Measurements from ENCODE around the gene PTH2. TPM values are rescaled to one million over a fixed set of nuclear protein-coding genes. Genes with fewer than 3 reads are reported as not detected.
A peak's percentile ranks its signal among the peaks of the same experiment; 100 is the strongest.
"Not testable (repeated sequence)": the region's sequence is repeated elsewhere in the genome, so short reads cannot be mapped to it uniquely, and the experiment has no call there.

PTH2 gene
- total RNA-seq, 1 experiment from 2014 or later = not detected

DNA sequence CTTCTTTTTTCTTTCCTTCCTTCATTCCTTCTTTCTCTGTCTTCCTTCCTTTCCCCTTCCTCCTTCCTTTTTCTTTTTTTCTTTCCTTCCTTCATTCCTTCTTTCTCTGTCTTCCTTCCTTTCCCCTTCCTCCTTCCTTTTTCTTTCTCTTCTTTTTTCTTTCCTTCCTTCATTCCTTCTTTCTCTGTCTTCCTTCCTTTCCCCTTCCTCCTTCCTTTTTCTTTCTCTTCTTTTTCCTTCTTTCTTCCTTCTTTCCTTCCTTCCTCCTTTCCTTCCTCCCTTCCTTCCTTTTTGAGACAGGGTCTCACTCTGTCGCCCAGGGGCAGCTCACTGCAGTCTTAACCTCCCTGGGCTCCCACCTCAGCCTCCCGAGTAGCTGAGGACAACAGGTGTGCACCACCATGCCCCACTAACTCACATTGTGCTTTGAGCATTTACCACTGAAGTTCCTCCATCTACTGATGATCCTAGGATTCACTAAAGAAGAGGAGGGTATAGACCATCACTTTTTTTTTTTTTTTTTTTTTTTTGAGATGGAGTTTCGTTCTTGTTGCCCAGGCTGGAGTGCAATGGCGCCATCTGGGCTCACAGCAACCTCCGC is 21.0 kb upstream of the PTH2 start:
- intact Hi-C loops (cut with micrococcal nuclease; ENCODE audit: unreplicated experiment) = loop anchor here (10.0 kb wide), 1 partner anchor 179 kb away; no protein-coding TSS in a partner anchor
- Histone ChIP-seq H3F3A (ENCODE audit: insufficient read depth, low read depth) (peaks cover 64% of the 10 kb centered on the region), H3K27me3 (ENCODE audit: insufficient read depth, low read depth) (peaks cover 18% of the 10 kb centered on the region), H3K79me2 (ENCODE audit: low read depth) (peaks cover 10% of the 10 kb centered on the region), H3K4me3 (peak overlapping the region; percentile 83; the same call in 1 of the 2 replicates), H3K4me2 (peak overlapping the region; percentile 89)
- BruUV-seq (replicated peaks); DNase-seq; H3K4me1 ChIP-seq (replicated peaks; ENCODE audit: insufficient read depth); H2AFZ ChIP-seq; H3K36me3 ChIP-seq (ENCODE audit: low read depth); H3K27ac ChIP-seq; H3K9me2 ChIP-seq (ENCODE audit: insufficient read depth); H4K20me1 ChIP-seq (ENCODE audit: insufficient read depth); H3K9me3 ChIP-seq (ENCODE audit: insufficient read depth, low read depth): not testable (repeated sequence)
- ChIA-PET CTCF (interaction anchor here (0.7 kb wide), 2 partner anchors 44 to 1754 kb away, joined by 5 to 11 read pairs; no protein-coding TSS in a partner anchor), POLR2A (ENCODE audit: unreplicated experiment) (interaction anchor here (0.6 kb wide), 1 partner anchor 232 kb away, joined by 3 read pairs; no protein-coding TSS in a partner anchor)
- TF ChIP-seq, protein P1, sequence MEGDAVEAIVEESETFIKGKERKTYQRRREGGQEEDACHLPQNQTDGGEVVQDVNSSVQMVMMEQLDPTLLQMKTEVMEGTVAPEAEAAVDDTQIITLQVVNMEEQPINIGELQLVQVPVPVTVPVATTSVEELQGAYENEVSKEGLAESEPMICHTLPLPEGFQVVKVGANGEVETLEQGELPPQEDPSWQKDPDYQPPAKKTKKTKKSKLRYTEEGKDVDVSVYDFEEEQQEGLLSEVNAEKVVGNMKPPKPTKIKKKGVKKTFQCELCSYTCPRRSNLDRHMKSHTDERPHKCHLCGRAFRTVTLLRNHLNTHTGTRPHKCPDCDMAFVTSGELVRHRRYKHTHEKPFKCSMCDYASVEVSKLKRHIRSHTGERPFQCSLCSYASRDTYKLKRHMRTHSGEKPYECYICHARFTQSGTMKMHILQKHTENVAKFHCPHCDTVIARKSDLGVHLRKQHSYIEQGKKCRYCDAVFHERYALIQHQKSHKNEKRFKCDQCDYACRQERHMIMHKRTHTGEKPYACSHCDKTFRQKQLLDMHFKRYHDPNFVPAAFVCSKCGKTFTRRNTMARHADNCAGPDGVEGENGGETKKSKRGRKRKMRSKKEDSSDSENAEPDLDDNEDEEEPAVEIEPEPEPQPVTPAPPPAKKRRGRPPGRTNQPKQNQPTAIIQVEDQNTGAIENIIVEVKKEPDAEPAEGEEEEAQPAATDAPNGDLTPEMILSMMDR (conservative IDR thresholded peaks at IDR 0.05) = peak; percentile 25; the same call in 1 of the 2 replicates

DNA sequence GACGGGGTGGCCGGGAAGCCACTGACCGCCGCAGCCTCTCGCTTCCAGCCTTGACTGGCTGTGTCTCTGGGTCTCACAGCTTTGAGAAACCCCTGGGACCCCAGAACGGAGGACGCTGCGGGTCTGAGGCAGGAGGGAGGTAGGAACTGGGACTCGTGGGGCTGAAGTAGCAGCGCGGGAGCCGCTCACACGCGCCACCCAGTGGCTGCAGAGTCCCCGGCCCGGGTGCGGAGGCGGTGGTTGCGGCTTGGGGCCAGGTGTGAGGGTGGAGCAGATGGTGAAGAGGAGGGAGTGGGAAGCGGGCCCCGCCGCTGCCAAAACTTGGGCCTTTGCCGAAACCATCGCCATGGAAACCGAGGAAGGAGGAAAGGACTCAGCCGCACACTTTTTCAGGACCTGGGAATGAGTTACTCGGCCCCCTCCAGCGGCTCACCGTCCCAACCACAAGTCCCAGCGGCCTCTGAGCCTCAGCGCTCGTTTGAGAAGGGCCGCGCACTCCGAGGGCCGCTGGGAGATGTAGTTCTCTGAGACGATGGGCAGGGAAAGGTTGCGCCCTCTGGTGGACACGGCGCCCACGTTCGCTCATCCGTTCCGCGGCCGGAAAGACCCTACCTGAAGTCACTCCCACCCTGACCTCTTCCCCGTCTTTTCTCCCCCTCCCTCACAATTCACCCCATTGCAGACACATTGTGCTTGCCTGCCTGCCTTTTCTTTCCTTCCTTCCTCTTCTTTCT is 20.3 kb upstream of the PTH2 start:
- Histone ChIP-seq H3F3A (ENCODE audit: insufficient read depth, low read depth) (peaks cover 58% of the 10 kb centered on the region), H4K20me1 (ENCODE audit: insufficient read depth) (no peaks in the 10 kb centered on the region), H3K36me3 (ENCODE audit: low read depth) (peaks cover 4% of the 10 kb centered on the region; the same call in 1 of the 2 replicates), H2AFZ (peak overlapping the region; percentile 96), H3K27ac (no peak overlapping the region), H3K4me1 (replicated peaks; ENCODE audit: insufficient read depth) (peaks cover 9% of the 10 kb centered on the region; the same call in 1 of the 2 replicates), H3K9me3 (ENCODE audit: insufficient read depth, low read depth) (no peaks in the 10 kb centered on the region), H3K4me2 (peak overlapping the region; percentile 89), H3K9me2 (ENCODE audit: insufficient read depth) (no peaks in the 10 kb centered on the region), H3K4me3 (peak overlapping the region; percentile 83), H3K27me3 (ENCODE audit: insufficient read depth, low read depth) (peaks cover 25% of the 10 kb centered on the region), H3K79me2 (ENCODE audit: low read depth) (peaks cover 4% of the 10 kb centered on the region; the same call in 1 of the 2 replicates)
- ChIA-PET POLR2A (ENCODE audit: unreplicated experiment) (interaction anchor here (0.6 kb wide), 2 partner anchors 45 to 480 kb away, joined by 4 to 12 read pairs; no protein-coding TSS in a partner anchor), CTCF (interaction anchor here (0.6 kb wide), 1 partner anchor 19 kb away, joined by 5 read pairs; no protein-coding TSS in a partner anchor)
- TF ChIP-seq, protein P1 (conservative IDR thresholded peaks at IDR 0.05) = peak; percentile 83
- TF ChIP-seq EZH2 (IDR thresholded peaks at IDR 0.05; ENCODE audit: low read depth) = no peak
- BruUV-seq (replicated peaks) = TSS peak; percentile 70
- peak; percentile 84 to 92 for DNase-seq
- intact Hi-C loops (cut with micrococcal nuclease; ENCODE audit: unreplicated experiment) = loop anchor here (1.0 to 10.0 kb wide), 4 partner anchors 51 to 217 kb away; partner anchors contain the start of gene DKKL1

DNA sequence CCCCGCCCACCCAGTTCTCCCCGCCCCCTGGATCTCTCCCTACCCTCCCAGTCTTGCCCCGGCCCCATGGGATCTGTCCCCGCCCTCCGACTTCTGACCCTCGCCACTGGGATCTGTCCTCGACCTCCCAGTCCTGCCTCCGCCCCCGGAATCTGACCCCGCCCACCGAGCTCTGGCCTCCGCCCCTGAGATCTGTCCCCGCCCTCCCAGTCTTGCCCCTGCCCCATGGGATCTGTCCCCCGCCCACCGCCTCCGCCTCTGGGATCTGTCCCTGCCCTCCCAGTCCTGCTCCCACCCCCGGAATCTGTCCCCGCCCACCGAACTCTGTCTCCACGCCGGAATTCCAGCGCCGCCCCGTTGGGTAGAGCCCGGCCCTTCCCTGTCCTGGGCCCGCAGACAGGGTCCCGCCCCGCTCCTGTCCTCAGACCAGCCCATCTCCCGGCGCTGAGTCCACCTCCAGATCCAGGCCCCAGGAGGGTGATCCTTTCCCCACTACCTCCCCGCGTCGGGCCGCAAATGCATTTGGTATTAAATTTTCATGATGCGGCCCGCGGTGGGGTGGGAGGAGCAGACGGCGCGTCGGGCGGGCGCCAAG is 19.6 kb upstream of the PTH2 start:
- H3K79me2 ChIP-seq (ENCODE audit: low read depth) = no peaks in the 10 kb centered on the region
- intact Hi-C loops (cut with micrococcal nuclease; ENCODE audit: unreplicated experiment) = loop anchor here (1.0 to 10.0 kb wide), 4 partner anchors 51 to 217 kb away; partner anchors contain the start of gene DKKL1
- peaks cover 9% of the 10 kb centered on the region; the same call in 1 of the 2 replicates for H3K4me1 ChIP-seq (replicated peaks; ENCODE audit: insufficient read depth)
- H3F3A ChIP-seq (ENCODE audit: insufficient read depth, low read depth) = peaks cover 52% of the 10 kb centered on the region
- H3K36me3 ChIP-seq (ENCODE audit: low read depth) = no peaks in the 10 kb centered on the region; the same call in 1 of the 2 replicates
- H3K27ac ChIP-seq = no peak overlapping the region
- ChIA-PET CTCF (interaction anchor here (0.5 to 0.6 kb wide), 4 partner anchors 14 to 85 kb away, joined by 3 to 16 read pairs (median 5); partner anchors contain the start of gene RCN3), POLR2A (ENCODE audit: unreplicated experiment) (interaction anchor here (0.6 to 0.7 kb wide), 5 partner anchors 33 to 479 kb away, joined by 3 to 12 read pairs (median 4); no protein-coding TSS in a partner anchor)
- peak; percentile 85 to 96 for DNase-seq
- H3K9me2 ChIP-seq (ENCODE audit: insufficient read depth) = no peaks in the 10 kb centered on the region
- peaks cover 31% of the 10 kb centered on the region for H3K27me3 ChIP-seq (ENCODE audit: insufficient read depth, low read depth)
- H3K9me3 ChIP-seq (ENCODE audit: insufficient read depth, low read depth) = no peaks in the 10 kb centered on the region
- H3K4me3 ChIP-seq = peak overlapping the region; percentile 83
- H3K4me2 ChIP-seq = peak overlapping the region; percentile 89
- no TSS peak for BruUV-seq (replicated peaks)
- H4K20me1 ChIP-seq (ENCODE audit: insufficient read depth) = no peaks in the 10 kb centered on the region
- H2AFZ ChIP-seq = peak overlapping the region; percentile 96
- TF ChIP-seq, protein P1 (conservative IDR thresholded peaks at IDR 0.05) = no peak
- no peak for TF ChIP-seq EZH2 (IDR thresholded peaks at IDR 0.05; ENCODE audit: low read depth)
